Ovary (tissue), 9 donors: ENCODE measurements around the gene HINT2. TPM values are rescaled to one million over a fixed set of nuclear protein-coding genes. Genes with fewer than 3 reads are reported as not detected.

Experiments used
- DNase-seq, 5 donors: peaks; one replicate each; pipeline ENCODE4 v3.0.0-alpha.2; 2019 to 2020
- H3K27ac ChIP-seq, 2 donors: fragments of 200-600 bp; one replicate each; pipeline versions ENCODE4 v1.5.1 to v1.8.0; 2019 to 2022
- H3K27me3 ChIP-seq: fragments of 200-600 bp; one replicate; pipeline ENCODE4 v1.8.0; 2022
- H3K36me3 ChIP-seq: fragments of 200-600 bp; sonication (generic); one replicate; pipeline ENCODE4 v1.5.1; 2019
- H3K4me1 ChIP-seq: one replicate; pipeline ENCODE4 v1.8.1; 2013; ENCODE audit warnings: mild to moderate bottlenecking, moderate library complexity; ENCODE audit not compliant: insufficient read depth
- H3K4me3 ChIP-seq: fragments of 200-600 bp; sonication (generic); one replicate; pipeline ENCODE4 v1.5.1; 2017
- H3K9me3 ChIP-seq, 2 donors: fragments of 200-600 bp in 1 of 2; sonication (generic) in 1 of 2; one replicate each; pipeline versions ENCODE4 v1.5.1 to v1.8.1; 2013 to 2019; ENCODE audit warnings: mild to moderate bottlenecking in 1 of 2, moderate library complexity in 1 of 2
- CTCF ChIP-seq, 3 donors: fragments of 450-650 bp in 2 of 3; fragments of 200-600 bp in 1 of 3; IDR thresholded peaks; one replicate each; pipeline versions ENCODE4 v1.5.1 to v1.8.0; 2016 to 2022; ENCODE audit warnings: antibody characterized with exemption in 3 of 3, mild to moderate bottlenecking in 1 of 3
- EP300 ChIP-seq: sonication (generic); formaldehyde crosslinking; IDR thresholded peaks from one replicate; pipeline ENCODE4 v1.6.1; 2017; ENCODE audit warnings: antibody characterized with exemption
- POLR2A ChIP-seq: fragments of 450-650 bp; IDR thresholded peaks from one replicate; pipeline ENCODE4 v1.6.1; 2017; ENCODE audit warnings: antibody characterized with exemption, mild to moderate bottlenecking, moderate library complexity
- WGBS, 3 donors: extraction: QIAGEN DNeasy Blood & Tissue Kit in 1 of 3; methylation state at CpG; one replicate each; pipeline versions ENCODE4 v1.1.5 to v1.1.7; 2013 to 2017; 5-methylcytosine and 5-hydroxymethylcytosine counted together
- intact Hi-C, 4 donors: fragments of 100-400 bp; cut with DNase I; formaldehyde crosslinking; loops; one replicate each; pipeline versions ENCODE4 v1.11.0 to v1.15.1; 2022 to 2023
- polyA plus RNA-seq, 2 donors: library from polyadenylated mRNA; stranded (reverse); fragments of 200-250 nt in 1 of 2; fragments of 350-450 nt in 1 of 2; fragmentation: Illumina TruSeq in 1 of 2; extraction: RNeasy Lipid Tissue Mini Kit (QIAGEN cat#74804) in 1 of 2; gene quantifications; one replicate each; pipeline ENCODE4 v1.2.3, GENCODE V29; 2013 to 2014
- total RNA-seq, 7 donors: library from RNA; depleted of rRNA in 2 of 7; stranded (reverse); fragments of >200 nt in 2 of 7; fragmentation: NEBNext Ultra II Directional in 3 of 7; extraction: Animal tissue kit (Norgen Biotek cat#: 25700) in 3 of 7; gene quantifications; one replicate each; pipeline versions ENCODE4 v1.1.0 to v1.2.4, GENCODE V29; 2016 to 2023
- donor health status: DM: no; HTN: no; CAD: no; lungs with moderate emphysema.
- donor health status: DM: no; HTN: no; CAD: no.
- donor health status: Bipolar disorder and iron deficiency.
- donor health status: DM: yes; HTN: yes; CAD: no.
- donor health status: DM: no; HTN: no; CAD: no.
- donor health status: DM: yes; HTN: yes; CAD: no.

HINT2 gene
- total and polyA plus RNA-seq, 9 donors = 14.9 to 38.0 (median 26.1) TPM

GRCh38 chr9:35790025-35790384 is 24.8 kb downstream of the HINT2 start:
- no peaks in the 10 kb centered on the region for H3K27me3 ChIP-seq
- DNase-seq = no peak
- no peak for TF ChIP-seq POLR2A
- no peak for TF ChIP-seq CTCF (IDR thresholded peaks at IDR 0.05)
- TF ChIP-seq EP300 = no peak
- H3K27ac ChIP-seq = no peak overlapping the region
- WGBS, 3 donors = 21 to 27% (median 27%) methylated on average over 4 of the region's 4 CpGs
- H3K4me3 ChIP-seq = no peak overlapping the region
- peaks cover 7% of the 10 kb centered on the region for H3K4me1 ChIP-seq
- no peaks in the 10 kb centered on the region for H3K9me3 ChIP-seq
- H3K36me3 ChIP-seq = no peaks in the 10 kb centered on the region
- intact Hi-C loops = loop anchor here in 3 of 4 donors (5.0 to 10.0 kb wide), 4 partner anchors 92 to 157 kb away; no protein-coding TSS in a partner anchor

DNA sequence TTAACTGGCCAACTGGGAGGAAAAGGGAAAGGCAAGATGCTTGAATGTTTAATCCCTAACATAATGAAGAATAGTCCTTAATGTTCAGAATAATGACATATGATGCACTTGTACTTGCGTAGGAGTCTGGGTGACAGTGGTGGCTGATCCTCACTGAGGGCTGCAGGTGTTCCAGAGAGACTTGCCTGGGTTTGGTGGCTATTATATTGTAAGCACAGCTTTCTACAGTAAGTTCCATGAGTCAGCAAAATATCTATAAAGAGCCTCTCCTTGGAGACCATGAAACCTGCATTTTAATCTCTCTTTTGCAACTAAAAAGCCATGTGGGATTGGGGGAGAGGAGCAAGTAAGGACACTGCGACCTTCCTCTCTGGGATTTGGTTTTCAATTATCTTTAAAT is 25.3 kb downstream of the HINT2 start:
- intact Hi-C loops = loop anchor here in 2 of 4 donors (5.0 to 10.0 kb wide), 2 partner anchors 75 to 103 kb away; no protein-coding TSS in a partner anchor
- Histone ChIP-seq H3K27me3 (no peaks in the 10 kb centered on the region), H3K4me1 (peaks cover 7% of the 10 kb centered on the region), H3K27ac (no peak overlapping the region), H3K36me3 (no peaks in the 10 kb centered on the region), H3K4me3 (no peak overlapping the region), H3K9me3 (no peaks in the 10 kb centered on the region)
- DNase-seq = no peak
- WGBS, 3 donors = 68 to 76% (median 71%) methylated on average over 2 of the region's 2 CpGs
- TF ChIP-seq EP300 (no peak), POLR2A (no peak), CTCF (IDR thresholded peaks at IDR 0.05) (no peak)

DNA sequence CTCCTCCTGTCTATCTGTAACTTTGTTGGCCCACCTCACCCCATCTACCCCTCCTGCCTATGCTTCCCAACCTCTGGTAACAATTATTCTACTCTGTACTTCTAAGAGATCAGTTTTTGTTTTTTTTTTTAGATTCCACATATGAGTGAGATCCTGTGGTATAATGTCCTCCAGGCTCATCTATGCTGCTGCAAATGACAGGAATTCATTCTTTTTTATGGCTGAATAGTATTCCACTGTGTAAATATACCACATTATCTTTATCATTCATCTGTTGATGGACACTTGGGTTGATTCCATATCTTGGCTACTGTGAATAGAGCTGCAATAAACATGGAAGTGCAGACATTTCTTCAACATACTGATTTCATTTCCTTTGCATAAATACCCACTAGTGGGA is 31.4 kb downstream of the HINT2 start:
- no peaks in the 10 kb centered on the region for H3K27me3 ChIP-seq
- no peak for TF ChIP-seq EP300
- no peak for TF ChIP-seq CTCF (IDR thresholded peaks at IDR 0.05)
- TF ChIP-seq POLR2A = no peak
- DNase-seq = no peak
- no peak overlapping the region for H3K27ac ChIP-seq
- no peaks in the 10 kb centered on the region for H3K36me3 ChIP-seq
- H3K4me1 ChIP-seq = no peaks in the 10 kb centered on the region
- intact Hi-C loops = loop anchor here in 1 of 4 donors (10.0 kb wide), 1 partner anchor 81 kb away; no protein-coding TSS in a partner anchor
- H3K4me3 ChIP-seq = no peak overlapping the region
- no peaks in the 10 kb centered on the region for H3K9me3 ChIP-seq

- no peak overlapping the region for H3K27ac ChIP-seq
- H3K27me3 ChIP-seq = no peaks in the 10 kb centered on the region
- intact Hi-C loops = loop anchor here in 1 of 4 donors (10.0 kb wide), 1 partner anchor 84 kb away; no protein-coding TSS in a partner anchor
- no peak for DNase-seq
- H3K9me3 ChIP-seq = no peaks in the 10 kb centered on the region
- TF ChIP-seq POLR2A = no peak
- TF ChIP-seq EP300 = no peak
- no peak for TF ChIP-seq CTCF (IDR thresholded peaks at IDR 0.05)
- no peaks in the 10 kb centered on the region for H3K4me1 ChIP-seq
- H3K4me3 ChIP-seq = no peak overlapping the region
- WGBS, 3 donors = 58 to 81% (median 67%) methylated on average over 2 of the region's 2 CpGs
- no peaks in the 10 kb centered on the region for H3K36me3 ChIP-seq
Observed at GRCh38 chr9:35781066-35781465, 33.8 kb downstream of the HINT2 start.
